Neural cell (in vitro differentiated cells): ENCODE results near the gene CARS1. TPM values are rescaled to one million over a fixed set of nuclear protein-coding genes. Genes with fewer than 3 reads are reported as not detected.

ENCODE experiments used
- H2AFZ ChIP-seq: fragments of 200-600, 300-800 bp; sonication (generic), shearing (Covaris generic); 2 replicates; pipeline ENCODE4 v1.6.0; 2014; ENCODE audit warnings: low read depth, mild to moderate bottlenecking, antibody characterized with exemption, low read length, moderate library complexity
- H3F3A ChIP-seq: fragments of 200-600 bp; shearing (Covaris generic); 2 replicates; pipeline ENCODE4 v1.6.1; 2016; ENCODE audit warnings: mild to moderate bottlenecking, moderate library complexity, mixed read lengths, antibody characterized with exemption, low read length; ENCODE audit not compliant: insufficient read depth, poor library complexity, severe bottlenecking
- H3K27ac ChIP-seq: fragments of 200-600, 300-800 bp; sonication (generic), shearing (Covaris generic); 2 replicates; pipeline ENCODE4 v1.5.1; 2014; ENCODE audit warnings: mild to moderate bottlenecking, low read length, moderate library complexity
- H3K27me3 ChIP-seq: fragments of 300-800, 200-600 bp; sonication (generic), shearing (Covaris generic); 2 replicates; pipeline ENCODE4 v1.6.0; 2014; ENCODE audit warnings: mild to moderate bottlenecking, low read depth, low read length, moderate library complexity; ENCODE audit not compliant: insufficient read depth
- H3K36me3 ChIP-seq: fragments of 300-800, 200-600 bp; sonication (generic), shearing (Covaris generic); 2 replicates; pipeline ENCODE4 v1.5.1; 2014; ENCODE audit warnings: mild to moderate bottlenecking, antibody characterized with exemption, low read length, moderate library complexity; ENCODE audit not compliant: insufficient read depth
- H3K4me2 ChIP-seq: fragments of 300-800, 200-600 bp; sonication (generic), shearing (Covaris generic); 2 replicates; pipeline ENCODE4 v1.6.0; 2014; ENCODE audit warnings: mild to moderate bottlenecking, low read length
- H3K4me3 ChIP-seq: fragments of 300-800, 200-600 bp; sonication (generic), shearing (Covaris generic); 2 replicates; pipeline ENCODE4 v1.5.1; 2014; ENCODE audit warnings: mild to moderate bottlenecking, low read length, moderate library complexity
- H3K79me2 ChIP-seq: fragments of 200-600 bp; shearing (Covaris generic); replicated peaks from 2 replicates; pipeline ENCODE4 v1.6.0; 2014; ENCODE audit warnings: mild to moderate bottlenecking, low read length, moderate library complexity; ENCODE audit not compliant: insufficient read depth
- H3K9ac ChIP-seq: fragments of 300-800, 200-600 bp; sonication (generic), shearing (Covaris generic); 2 replicates; pipeline ENCODE4 v1.6.1; 2016; ENCODE audit warnings: mild to moderate bottlenecking, low read length, mixed read lengths
- H3K9me2 ChIP-seq: fragments of 200-600 bp; shearing (Covaris generic); 2 replicates; pipeline ENCODE4 v1.6.1; 2016; ENCODE audit warnings: mild to moderate bottlenecking, low read length, mixed read lengths; ENCODE audit not compliant: insufficient read depth
- H3K9me3 ChIP-seq: fragments of 200-600, 300-800 bp; sonication (generic), shearing (Covaris generic); 2 replicates; pipeline ENCODE4 v1.6.1; 2016; ENCODE audit warnings: mild to moderate bottlenecking, mixed run types, low read length, moderate library complexity, mixed read lengths
- H4K20me1 ChIP-seq: fragments of 200-600 bp; shearing (Covaris generic); 2 replicates; pipeline ENCODE4 v1.6.1; 2016; ENCODE audit warnings: mild to moderate bottlenecking, mixed run types; ENCODE audit not compliant: insufficient read depth
- EP300 ChIP-seq: fragments of 450-650 bp; conservative IDR thresholded peaks from 2 replicates; pipeline ENCODE4 v1.6.1; 2014; ENCODE audit warnings: antibody characterized with exemption, mild to moderate bottlenecking, moderate library complexity; ENCODE audit not compliant: poor library complexity, severe bottlenecking
- EZH2 ChIP-seq: fragments of 200-600, 300-800 bp; shearing (Covaris generic), sonication (generic); IDR thresholded peaks from 2 replicates; pipeline ENCODE4 v1.6.1; 2014; ENCODE audit warnings: antibody characterized with exemption, low read length, borderline replicate concordance, mild to moderate bottlenecking; ENCODE audit not compliant: insufficient read depth, poor library complexity, severe bottlenecking
- MXI1 ChIP-seq: fragments of 450-650 bp; conservative IDR thresholded peaks from 2 replicates; pipeline ENCODE4 v1.6.1; 2014; ENCODE audit warnings: antibody characterized with exemption, mild to moderate bottlenecking; ENCODE audit not compliant: poor library complexity, severe bottlenecking
- POLR2AphosphoS5 ChIP-seq: IDR thresholded peaks from 2 replicates; pipeline ENCODE4 v1.6.1; 2012
- RAD21 ChIP-seq: fragments of 450-650 bp; conservative IDR thresholded peaks from 2 replicates; pipeline ENCODE4 v1.6.1; 2014; ENCODE audit warnings: antibody characterized with exemption, mild to moderate bottlenecking, moderate library complexity
- SMC3 ChIP-seq: fragments of 450-650 bp; conservative IDR thresholded peaks from 2 replicates; pipeline ENCODE4 v1.6.1; 2014; ENCODE audit warnings: antibody characterized with exemption, mild to moderate bottlenecking, moderate library complexity; ENCODE audit not compliant: poor library complexity
- TAF1 ChIP-seq: IDR thresholded peaks from 2 replicates; pipeline ENCODE4 v1.6.1; 2012; ENCODE audit warnings: low read depth
- polyA plus RNA-seq: library from polyadenylated mRNA; depleted of rRNA; stranded (reverse); fragments of >200 nt; gene quantifications from 2 replicates; pipeline ENCODE4 v1.2.3, GENCODE V29; 2014
- TF ChIP-seq, protein P1 (sequence below): fragments of 450-650 bp; IDR thresholded peaks from 2 replicates; pipeline ENCODE4 v1.5.1; 2014; ENCODE audit warnings: antibody characterized with exemption, mild to moderate bottlenecking, moderate library complexity; ENCODE audit not compliant: poor library complexity, severe bottlenecking
- TF ChIP-seq, protein P2 (sequence below): IDR thresholded peaks from 2 replicates; pipeline ENCODE4 v1.6.1; 2012; ENCODE audit warnings: borderline replicate concordance

CARS1 gene
- polyA plus RNA-seq, 1 donor from 2014 or later, result 48.2 TPM

DNA sequence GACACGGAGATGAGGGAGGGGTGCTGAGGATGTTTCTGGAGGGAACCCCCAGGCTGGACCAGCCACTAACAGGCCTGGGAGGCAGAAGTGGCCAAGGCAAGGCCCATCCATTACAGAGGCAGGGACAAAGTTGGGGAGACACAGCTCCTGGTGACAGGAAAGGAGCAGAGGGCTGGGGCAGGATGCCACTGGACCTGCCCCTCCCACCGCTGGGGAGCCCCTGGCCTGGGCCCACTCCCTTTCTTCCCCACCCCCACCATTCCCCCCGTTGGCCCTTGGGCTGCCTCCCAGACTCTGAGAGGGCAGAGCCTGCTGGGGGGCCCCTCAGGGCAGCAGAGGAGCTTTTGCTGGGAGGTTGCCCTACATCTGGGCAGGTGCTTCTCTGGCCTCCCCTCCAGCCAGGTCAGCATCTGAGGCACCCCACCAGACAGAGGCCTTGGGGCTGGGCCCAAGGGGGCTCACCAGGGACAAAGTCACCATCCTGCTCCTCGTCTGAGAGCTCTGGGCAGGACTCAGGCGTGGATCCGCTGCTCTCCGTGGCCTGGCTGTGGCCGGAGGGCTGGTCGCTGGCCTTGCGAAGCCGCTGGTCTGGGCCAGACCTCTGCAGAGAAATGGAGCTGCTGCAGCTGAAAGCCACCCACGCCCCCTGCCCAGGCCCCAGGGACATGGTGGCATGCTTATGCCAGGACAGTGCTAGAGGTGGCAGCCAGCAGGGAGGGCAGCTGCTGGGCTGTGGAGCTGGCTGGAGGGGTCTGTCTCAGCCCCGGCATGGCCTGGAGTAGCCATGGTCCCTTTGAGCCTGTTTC, 33.1 kb upstream of the CARS1 start:
- Histone ChIP-seq H3K36me3 (no peaks in the 10 kb centered on the region), H4K20me1 (no peaks in the 10 kb centered on the region), H3K9me3 (no peaks in the 10 kb centered on the region), H3K79me2 (no peaks in the 10 kb centered on the region), H3F3A (no peaks in the 10 kb centered on the region), H3K27ac (no peak overlapping the region), H3K4me2 (no peak overlapping the region), H3K9me2 (no peaks in the 10 kb centered on the region), H3K9ac (no peak overlapping the region), H3K4me3 (no peak overlapping the region), H3K27me3 (no peaks in the 10 kb centered on the region), H2AFZ (no peak overlapping the region)
- no peak for TF ChIP-seq TAF1

DNA sequence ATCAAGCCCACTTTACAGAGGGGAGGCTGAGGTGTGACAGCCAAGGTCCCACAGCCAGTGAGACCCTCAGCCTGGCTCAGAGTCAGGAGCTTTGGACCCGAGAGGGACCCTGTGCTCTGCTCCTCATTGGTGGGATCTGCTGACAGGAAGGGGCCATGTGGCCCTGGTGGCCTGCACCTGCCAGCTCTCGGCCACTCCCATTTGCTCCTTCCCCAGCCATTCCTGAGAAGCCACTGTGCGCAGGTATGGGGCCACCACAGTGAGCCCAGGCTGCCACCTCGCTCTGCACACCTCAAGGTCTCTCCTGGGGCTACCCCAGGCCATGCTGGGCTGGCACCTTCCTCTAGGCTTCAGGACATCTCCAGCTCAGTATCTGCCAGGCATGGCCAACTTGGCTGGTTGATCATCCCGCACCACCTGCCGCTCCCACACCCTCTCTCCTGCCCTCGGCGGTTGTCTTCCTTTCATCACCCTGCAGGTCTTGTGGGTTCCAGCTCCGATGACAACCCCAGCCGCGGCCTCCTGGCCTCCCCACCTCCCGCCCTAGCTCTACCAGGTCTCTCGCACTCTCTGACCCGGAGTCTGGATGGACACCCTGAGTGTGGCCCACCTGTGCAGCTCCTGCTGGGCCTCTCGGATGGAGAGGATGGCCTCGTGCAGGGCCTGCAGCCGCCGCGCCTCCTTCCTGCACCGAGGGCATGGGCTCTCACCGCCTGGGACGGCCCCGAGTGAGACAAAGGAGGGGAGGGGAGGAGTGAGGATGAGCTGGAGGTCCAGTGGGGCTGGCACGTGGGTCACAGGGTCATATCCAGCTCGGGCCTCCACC, 32.2 kb upstream of the CARS1 start:
- H3K27ac ChIP-seq, result no peak overlapping the region
- no peak overlapping the region for H3K4me3 ChIP-seq
- H2AFZ ChIP-seq, result no peak overlapping the region
- no peak for TF ChIP-seq SMC3
- no peaks in the 10 kb centered on the region for H3K79me2 ChIP-seq
- no peaks in the 10 kb centered on the region for H3K9me3 ChIP-seq
- no peaks in the 10 kb centered on the region for H3K9me2 ChIP-seq
- no peak overlapping the region for H3K9ac ChIP-seq
- no peaks in the 10 kb centered on the region for H3K36me3 ChIP-seq
- H3K4me2 ChIP-seq, result no peak overlapping the region
- H3F3A ChIP-seq, result no peaks in the 10 kb centered on the region
- H3K27me3 ChIP-seq, result no peaks in the 10 kb centered on the region
- no peaks in the 10 kb centered on the region for H4K20me1 ChIP-seq

DNA sequence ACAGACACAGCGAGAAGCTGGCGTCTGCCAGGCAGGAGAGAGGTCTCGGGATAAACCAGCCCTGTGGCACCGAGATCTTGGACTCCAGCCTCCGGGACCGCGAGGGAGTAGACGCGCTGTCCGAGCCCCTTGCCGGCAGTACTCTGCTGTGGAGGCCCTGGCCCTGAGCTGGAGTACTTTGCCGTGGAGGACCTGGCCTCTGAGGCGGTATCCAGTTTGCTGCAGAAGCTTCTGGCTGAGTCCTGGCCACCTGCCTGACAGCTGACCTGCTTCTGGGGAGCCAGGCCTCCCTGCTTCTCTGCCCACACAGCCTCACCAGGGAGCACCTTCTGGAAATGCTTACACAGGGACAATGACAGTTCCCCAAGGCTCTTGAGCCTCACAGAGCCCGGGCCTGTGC, 31.6 kb upstream of the CARS1 start:
- no peak overlapping the region for H3K4me2 ChIP-seq
- TF ChIP-seq RAD21, result no peak
- TF ChIP-seq EZH2, result no peak
- TF ChIP-seq, protein P1, sequence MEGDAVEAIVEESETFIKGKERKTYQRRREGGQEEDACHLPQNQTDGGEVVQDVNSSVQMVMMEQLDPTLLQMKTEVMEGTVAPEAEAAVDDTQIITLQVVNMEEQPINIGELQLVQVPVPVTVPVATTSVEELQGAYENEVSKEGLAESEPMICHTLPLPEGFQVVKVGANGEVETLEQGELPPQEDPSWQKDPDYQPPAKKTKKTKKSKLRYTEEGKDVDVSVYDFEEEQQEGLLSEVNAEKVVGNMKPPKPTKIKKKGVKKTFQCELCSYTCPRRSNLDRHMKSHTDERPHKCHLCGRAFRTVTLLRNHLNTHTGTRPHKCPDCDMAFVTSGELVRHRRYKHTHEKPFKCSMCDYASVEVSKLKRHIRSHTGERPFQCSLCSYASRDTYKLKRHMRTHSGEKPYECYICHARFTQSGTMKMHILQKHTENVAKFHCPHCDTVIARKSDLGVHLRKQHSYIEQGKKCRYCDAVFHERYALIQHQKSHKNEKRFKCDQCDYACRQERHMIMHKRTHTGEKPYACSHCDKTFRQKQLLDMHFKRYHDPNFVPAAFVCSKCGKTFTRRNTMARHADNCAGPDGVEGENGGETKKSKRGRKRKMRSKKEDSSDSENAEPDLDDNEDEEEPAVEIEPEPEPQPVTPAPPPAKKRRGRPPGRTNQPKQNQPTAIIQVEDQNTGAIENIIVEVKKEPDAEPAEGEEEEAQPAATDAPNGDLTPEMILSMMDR, result no peak
- TF ChIP-seq EP300, result no peak
- TF ChIP-seq, protein P2, sequence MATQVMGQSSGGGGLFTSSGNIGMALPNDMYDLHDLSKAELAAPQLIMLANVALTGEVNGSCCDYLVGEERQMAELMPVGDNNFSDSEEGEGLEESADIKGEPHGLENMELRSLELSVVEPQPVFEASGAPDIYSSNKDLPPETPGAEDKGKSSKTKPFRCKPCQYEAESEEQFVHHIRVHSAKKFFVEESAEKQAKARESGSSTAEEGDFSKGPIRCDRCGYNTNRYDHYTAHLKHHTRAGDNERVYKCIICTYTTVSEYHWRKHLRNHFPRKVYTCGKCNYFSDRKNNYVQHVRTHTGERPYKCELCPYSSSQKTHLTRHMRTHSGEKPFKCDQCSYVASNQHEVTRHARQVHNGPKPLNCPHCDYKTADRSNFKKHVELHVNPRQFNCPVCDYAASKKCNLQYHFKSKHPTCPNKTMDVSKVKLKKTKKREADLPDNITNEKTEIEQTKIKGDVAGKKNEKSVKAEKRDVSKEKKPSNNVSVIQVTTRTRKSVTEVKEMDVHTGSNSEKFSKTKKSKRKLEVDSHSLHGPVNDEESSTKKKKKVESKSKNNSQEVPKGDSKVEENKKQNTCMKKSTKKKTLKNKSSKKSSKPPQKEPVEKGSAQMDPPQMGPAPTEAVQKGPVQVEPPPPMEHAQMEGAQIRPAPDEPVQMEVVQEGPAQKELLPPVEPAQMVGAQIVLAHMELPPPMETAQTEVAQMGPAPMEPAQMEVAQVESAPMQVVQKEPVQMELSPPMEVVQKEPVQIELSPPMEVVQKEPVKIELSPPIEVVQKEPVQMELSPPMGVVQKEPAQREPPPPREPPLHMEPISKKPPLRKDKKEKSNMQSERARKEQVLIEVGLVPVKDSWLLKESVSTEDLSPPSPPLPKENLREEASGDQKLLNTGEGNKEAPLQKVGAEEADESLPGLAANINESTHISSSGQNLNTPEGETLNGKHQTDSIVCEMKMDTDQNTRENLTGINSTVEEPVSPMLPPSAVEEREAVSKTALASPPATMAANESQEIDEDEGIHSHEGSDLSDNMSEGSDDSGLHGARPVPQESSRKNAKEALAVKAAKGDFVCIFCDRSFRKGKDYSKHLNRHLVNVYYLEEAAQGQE, result no peak
- no peak for TF ChIP-seq TAF1
- TF ChIP-seq POLR2AphosphoS5, result no peak
- TF ChIP-seq MXI1, result no peak
- no peak for TF ChIP-seq SMC3
- H4K20me1 ChIP-seq, result no peaks in the 10 kb centered on the region
- H3K27me3 ChIP-seq, result no peaks in the 10 kb centered on the region
- no peak overlapping the region for H2AFZ ChIP-seq
- H3K27ac ChIP-seq, result no peak overlapping the region
- H3K9me2 ChIP-seq, result no peaks in the 10 kb centered on the region
- H3K36me3 ChIP-seq, result no peaks in the 10 kb centered on the region
- H3K9me3 ChIP-seq, result no peaks in the 10 kb centered on the region
- H3K79me2 ChIP-seq, result no peaks in the 10 kb centered on the region
- H3F3A ChIP-seq, result no peaks in the 10 kb centered on the region
- H3K9ac ChIP-seq, result no peak overlapping the region
- no peak overlapping the region for H3K4me3 ChIP-seq
